GM21619 (cell line): ENCODE results near the gene PALM3.

Experiments used
- ATAC-seq: cut with Tn5 transposase; IDR thresholded peaks from one replicate; pipeline ENCODE4 v1.9.1; 2021; ENCODE audit not compliant: unreplicated experiment

PALM3 gene

DNA sequence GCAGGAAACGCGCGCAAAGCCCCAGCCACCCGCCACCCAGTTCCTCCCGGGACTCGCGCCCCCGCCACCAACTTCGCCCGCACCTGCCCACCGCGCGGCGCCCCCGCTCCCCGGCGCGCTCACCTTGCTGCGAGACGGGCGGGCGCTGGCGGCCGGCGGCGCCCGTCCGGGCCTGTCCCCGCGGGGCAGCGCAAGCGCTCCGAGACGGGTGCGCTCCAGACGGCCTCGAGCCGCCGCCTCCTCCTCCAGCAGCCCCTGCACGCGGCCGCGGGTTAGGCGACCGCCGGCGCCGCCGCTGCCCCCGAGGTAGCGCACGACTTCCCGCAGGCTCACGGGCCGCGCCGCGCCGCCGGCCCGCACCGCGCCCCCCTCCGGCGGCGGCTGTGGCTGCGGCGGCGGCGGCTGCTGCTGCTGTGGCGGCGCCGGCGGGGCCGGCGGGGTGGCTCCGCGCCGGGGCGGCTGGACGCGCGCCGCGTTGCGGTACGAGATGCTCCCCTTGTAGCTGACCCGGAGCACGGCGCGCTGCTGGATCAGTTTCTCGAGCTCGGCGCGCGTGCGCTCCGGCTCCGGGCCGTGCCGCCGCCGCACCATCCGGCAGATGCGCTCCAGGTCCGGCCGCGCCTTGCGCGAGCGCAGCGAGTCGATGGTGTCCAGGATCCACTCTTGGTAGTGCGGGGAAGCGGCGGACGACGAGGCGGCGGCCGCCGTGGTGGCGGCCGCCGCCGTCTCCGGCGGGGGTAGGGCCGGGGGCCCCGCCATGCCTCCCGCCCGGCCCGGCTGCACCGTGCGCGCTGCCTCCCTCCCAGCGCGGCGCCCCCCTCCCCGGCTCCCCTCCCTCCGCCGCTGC lies 28.0 kb upstream of the PALM3 start:
- no peak for ATAC-seq

DNA sequence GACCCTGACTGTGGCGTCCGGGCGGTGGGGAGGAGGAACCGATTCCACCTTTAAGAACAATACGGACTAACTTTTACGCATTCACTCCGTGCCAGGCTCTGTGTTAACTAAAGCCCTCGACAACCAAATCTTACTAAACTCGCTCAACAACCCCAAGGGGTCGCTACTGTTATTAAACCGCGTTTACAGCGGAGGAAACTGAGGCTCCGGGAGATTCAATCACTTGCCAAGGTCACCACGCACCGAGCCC lies 27.5 kb upstream of the PALM3 start:
- ATAC-seq = no peak

DNA sequence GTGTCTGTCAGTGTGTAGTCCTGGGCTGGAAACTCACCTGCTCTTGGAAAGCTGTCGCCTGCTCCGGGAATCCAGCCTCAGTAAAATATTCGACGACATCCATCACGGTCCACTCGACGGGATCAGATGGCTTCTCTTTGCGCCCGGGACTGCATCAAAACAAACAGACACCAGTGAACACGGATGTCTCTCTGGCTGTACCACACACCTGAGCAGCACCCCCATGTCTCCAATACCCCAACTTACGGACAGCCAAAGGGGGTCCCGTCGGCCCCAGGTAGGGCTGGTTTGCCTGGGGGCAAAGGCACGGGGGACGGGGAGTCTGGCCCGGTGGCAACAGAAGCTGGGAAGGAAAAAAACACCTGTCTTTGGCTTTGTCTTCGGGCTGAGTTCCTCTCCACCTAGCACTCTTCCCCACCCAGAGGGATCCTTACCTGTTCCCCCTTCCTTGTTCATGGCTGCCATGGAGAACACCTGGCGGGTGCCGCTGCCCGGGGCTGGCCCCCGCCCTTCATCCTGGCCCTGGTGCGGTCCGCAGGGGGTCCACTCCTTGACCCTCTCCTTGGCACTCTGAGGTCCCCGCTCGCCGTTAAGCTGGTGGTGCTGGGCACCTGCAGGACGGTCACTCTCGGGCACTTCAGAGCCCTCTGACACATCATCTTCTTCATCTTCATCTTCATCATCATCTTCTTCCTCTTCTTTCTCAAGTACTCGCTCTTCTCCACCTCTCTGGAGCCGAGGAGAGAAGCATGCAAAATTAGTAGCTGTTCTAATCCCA lies 26.9 kb upstream of the PALM3 start:
- ATAC-seq = no peak

DNA sequence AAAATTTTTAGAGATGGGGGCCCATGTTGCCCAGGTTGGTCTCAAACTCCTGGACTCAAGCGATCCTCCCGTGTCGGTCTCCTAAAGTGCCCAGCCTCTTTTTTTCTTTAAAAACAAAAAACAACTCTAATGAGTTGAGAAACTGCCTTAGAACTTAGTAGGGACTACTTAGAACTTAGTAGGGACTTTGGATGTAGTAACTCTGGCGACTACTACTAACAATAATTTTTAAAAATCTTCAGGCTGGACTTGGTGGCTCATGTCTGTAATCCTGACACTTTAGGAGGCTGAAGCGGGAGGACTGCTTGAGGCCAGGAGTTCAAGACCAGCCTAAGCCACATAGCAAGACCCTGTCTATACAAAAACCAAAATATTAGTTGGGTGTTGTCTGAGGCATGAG lies 24.2 kb upstream of the PALM3 start:
- no peak for ATAC-seq

DNA sequence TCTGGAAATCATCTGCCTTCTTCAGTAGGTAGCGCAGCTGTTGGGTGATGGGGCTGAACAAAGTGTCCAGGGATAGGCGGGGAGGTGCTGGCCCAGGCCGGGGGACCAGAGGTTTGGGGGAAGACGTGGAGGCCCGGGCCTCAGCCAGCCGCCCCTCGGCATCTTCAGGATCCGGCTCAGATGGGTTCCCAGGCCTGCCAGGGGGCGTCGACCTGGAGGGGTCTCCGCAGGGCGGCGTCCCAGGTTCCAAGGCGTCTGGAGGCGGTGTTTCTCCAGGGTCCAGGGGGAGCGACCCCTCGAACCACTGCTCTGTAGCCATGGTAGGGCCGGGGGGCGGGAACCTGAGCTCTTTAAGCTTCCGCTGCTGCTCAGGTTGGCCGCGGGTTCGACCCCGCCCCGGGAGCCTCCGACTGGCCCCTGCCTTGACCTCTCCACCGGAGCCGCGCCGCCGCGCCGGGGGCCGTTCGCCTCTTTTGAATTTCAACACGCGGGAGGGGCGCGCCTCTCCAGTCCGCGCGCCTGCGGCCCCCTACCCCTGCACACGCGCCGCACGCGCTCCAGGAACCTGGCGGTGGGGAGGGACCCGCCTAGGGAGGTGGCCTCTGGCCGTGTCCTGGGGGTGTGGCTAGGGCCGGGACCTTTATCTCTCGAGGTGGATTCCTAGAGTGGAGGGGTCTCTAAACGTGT lies 23.6 kb upstream of the PALM3 start, which contains the start of gene C19orf67:
Gene C19orf67 (minus strand): TSS at position 475 of the 687 bp plus-strand sequence. CDS start 156 bp downstream, at position 319.
- ATAC-seq = no peak

DNA sequence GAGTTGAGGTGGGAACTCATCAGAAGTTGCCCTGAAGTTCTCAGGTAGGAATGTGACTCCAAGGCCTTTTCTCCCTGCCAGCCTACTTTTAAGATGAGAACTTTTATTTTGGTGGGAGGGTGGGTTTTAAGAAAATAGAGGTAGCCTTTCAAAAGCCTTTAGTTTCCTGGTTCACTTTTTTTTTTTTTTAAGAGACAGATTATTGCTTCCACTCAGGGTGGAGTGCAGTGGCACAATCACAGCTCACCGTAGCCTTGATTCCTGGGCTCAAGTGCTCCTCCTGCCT lies 20.7 kb upstream of the PALM3 start:
- ATAC-seq = no peak

DNA sequence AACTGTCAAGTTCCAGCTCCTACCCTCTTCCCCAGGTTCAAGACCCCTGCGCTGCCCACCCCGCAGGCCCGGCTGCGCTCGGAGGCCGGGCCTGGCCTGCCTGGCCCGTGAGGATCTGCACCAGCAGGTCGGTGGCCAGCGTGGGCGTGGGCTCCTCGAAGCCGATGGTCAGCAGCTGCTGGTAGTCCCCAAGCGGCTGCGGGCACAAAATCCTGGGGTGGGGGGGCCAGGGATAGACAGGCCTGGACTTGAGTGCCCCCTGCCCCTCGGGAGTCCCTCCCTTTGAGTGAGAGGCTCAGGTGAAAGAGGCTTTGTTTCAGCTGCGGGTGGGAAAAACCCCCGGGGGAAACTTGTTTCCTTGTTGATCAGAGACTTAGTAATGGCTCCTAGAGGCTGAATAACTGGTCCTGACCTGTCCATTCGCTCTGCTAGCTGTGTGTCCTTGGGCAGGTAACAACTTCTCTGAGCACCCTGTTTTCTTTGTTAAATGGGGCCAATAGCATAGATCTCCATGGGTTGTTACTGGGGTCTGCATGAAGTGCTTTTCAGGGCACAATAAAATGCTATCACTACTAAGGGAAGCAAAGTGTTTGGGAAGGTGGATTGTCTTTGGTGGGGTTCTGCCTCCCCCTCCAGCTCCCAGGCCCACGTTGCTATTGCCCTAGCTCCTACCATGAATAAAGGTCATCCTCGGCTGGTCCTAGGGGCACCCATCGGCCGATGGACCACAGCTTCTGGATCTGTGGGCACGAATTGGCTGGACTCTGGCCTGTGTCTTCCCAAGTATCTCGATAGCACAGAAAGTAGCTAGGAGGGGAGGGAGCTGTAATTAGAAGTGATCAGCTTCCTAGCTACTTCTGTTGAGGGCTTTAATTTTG lies 20.2 kb upstream of the PALM3 start:
- ATAC-seq = peak; percentile 14

DNA sequence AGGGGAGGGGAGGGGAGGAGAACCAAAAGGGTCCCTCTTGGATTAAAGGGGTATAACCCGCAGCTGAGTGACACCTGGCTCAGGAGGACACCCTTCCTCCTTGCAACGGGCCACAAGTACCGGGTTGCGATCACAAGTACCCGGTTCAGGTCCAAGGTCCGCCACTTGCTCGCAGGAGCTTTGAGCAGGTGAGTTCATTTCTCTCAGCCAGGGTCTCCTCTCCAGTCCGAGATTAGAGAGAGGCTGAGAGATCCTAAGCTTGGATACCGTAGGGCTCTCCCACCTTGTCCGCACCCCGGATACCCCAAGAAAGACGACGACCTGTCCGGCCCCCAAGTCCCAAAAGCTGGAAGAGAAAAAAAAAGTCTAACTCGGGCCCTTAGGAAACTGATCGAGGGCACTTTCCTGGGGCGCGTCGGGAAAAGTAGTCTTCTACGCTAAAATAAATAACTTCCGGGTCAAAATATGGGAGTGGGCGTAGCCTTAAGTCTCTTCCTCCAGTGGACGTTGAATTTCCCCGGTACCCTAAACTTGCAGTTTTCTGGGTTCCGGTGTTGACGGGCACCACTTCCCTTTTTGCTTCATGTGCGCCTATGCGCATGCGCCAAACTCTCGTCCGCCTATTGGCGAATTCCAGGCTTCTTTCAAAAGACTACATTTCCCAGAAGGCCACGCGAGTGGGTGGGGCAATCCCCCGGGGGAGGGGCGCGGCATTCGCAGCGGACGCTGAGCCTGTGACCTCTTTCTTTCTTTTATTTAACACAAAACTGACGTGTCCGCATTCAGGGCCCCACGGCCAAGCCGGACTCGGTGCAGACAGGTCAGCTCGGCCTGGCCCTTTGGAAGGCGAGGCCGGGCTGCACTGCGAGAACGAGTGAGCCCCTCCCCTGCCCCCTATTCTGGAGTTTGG lies 19.3 kb upstream of the PALM3 start:
- peak; percentile 77 for ATAC-seq

DNA sequence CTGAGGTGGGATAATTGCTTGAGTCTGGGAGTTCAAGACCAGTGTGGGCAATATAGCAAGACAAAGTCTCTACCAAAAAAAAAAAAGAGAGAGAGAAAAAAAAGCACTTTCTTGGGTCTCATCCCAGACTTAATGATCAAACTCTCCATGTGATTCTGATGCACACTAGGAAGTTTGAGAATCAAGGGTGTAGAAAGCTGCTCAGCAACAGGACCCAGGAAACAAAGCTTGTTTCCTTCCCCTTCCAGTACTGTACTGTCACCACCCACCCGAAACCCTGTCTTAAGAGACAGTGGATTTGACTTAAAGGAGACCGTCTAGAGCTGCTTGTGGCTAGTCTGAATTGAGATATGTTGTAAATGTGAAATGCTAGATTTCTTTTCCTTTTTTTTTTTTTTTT lies 16.5 kb upstream of the PALM3 start:
- no peak for ATAC-seq

DNA sequence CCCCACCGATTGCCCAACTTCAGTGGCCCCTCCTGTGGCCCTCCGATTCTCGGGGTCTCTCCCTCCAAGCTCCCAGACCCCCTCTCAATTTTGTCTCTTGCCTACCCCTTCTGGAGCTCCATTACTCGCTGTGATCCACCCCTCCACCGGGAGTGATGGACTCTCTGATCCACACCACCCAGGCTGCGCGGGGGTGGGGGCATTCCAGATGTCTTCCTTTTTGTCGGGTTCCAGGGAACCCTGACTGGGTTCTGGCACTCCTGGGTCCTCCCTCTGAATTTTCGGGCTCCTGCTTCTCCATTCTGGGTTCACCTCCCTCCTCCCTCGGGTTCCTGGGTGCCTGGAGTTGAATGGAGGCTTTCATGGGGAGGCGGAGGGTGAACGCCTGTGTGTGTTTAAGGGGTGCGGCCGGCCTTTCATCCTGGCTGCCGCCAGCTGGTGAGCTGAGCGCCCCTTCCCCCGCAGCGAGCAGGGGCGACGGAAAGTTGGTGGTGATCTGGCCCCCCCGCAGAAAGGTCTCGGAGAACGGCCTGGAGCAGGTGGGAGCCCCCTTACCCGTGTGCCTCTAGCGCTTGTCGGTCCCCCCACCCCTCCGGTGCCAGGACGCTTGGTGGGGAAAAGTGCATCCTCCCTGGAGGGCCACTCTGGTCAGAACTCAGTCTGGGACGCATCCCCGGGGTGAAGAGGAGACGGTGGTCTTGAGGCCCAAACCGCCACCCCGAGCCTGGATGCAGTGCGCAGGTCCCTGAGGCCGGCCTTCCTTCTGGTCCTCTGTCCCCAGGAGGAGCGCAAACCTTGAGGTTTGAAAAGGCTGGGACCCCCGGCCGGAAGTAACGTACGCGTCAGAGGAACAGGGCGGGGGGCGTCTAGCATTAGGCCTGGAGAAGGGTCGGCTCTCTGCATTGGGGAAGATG lies 12.3 kb upstream of the PALM3 start:
- ATAC-seq = no peak

DNA sequence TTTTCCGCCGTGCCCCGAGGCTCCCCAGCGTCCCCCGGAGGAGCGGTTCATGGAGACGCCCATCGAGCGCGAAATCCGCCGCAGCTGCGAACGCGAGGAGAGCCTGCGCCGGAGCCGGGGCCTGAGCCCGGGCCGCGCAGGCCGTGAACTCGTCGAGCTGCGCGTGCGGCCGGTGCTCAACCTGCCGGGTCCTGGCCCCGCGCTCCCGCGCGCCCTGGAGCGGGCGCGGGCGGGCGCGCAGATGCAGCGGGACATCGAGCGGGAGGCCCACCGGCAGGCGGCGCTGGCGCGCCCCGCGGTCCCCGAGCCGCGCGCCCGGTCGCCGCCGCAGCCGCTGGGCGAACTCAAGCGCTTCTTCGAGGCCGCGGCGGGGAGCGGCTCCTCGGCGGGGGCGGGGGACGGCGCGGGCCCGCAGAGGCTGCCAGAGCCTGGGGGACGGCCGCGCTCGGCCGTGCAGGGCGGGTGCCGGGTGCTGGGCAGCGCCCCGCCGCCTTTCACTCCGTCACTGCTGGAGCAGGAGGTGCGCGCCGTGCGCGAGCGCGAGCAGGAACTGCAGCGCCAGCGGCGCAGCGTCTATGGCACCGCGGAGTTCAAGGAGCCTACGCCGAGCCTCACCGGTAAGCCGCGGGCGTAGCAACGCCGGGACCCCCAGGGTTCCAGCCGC lies 11.5 kb upstream of the PALM3 start:
- peak; percentile 49 for ATAC-seq

DNA sequence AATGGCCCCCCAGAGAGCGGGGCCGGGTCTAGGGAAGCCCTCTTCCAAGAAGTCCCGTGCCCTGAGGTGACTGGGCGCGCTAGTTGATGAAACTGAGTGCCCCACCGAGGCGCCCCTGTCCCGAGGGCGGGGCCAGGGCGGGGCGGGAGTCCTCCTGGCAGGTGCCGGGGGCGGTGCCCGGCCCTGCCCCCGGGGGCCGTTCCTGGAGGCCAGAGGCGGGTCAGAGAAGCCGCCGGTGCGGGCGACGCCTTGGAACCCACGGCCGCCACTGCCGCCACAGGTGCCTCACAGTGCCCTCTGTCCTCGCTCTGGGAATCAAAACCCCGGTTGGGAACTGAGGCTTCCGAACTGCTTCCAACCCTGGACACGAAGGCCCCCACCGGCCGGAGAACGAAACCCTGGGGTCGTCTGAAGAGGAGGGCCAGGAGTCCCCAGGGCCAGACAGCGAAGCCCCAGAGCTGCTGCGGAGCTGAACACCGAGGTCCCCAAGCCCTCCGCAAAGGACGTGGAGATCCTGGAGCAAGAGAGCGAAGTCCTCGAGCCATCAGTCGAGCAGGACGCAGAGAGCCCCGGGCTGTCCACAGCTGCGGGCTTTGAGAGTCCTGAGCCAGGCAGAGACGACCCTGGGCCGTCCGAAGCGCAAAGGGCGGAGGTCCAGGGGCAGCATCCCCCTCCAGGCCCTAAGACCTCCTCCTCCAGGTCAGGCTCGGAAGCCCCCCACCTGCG lies 10.8 kb upstream of the PALM3 start, which contains the start of gene MISP3:
Gene MISP3 (plus strand): TSS at position 252 of the 726 bp plus-strand sequence. CDS start 524 bp downstream, outside the sequence.
- no peak for ATAC-seq

DNA sequence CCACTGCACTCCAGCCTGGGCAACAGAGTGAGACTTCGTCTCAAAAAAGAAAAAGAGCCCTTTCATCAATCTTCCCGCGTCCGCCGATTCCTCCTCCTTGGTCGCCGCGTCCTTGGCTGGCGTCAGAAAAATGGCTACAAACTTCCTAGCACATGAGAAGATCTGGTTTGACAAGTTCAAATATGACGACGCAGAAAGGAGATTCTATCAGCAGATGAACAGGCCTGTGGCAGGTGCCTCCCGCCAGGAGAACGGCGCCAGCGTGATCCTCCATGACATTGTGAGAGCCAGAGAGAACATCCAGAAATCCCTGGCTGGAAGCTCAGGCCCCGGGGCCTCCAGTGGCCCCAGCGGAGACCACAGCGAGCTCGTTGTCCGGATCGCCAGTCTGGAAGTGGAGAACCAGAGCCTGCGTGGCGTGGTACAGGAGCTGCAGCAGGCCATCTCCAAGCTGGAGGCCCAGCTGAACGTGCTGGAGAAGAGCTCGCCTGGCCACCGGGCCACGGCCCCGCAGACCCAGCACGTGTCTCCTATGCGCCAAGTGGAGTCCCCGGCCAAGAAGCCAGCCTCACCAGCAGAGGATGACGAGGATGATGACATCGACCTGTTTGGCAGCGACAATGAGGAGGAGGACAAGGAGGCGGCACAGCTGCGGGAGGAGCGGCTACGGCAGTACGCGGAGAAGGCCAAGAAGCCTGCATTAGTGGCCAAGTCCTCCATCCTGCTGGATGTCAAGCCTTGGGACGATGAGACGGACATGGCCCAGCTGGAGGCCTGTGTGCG lies 8.6 kb upstream of the PALM3 start:
- no peak for ATAC-seq

DNA sequence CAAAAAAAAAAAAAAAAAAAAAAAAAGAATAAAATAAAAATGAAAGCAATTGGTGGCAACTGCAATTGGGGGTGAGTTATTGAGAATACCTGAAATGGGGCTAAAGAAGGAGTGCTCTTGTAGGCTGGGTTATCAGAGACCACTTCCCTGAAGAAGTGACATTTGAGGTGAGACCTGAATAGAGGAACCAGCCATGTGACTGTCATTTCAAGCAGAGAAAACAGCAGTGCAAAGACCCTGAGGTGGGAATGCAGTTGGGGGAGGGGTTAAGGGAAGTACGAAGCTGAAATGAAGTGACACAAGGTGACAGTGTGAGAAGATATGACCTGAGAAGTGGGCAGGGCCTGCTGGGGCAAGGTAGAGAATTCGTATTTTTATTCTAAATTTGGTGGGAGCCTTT lies 4.3 kb upstream of the PALM3 start:
- no peak for ATAC-seq

DNA sequence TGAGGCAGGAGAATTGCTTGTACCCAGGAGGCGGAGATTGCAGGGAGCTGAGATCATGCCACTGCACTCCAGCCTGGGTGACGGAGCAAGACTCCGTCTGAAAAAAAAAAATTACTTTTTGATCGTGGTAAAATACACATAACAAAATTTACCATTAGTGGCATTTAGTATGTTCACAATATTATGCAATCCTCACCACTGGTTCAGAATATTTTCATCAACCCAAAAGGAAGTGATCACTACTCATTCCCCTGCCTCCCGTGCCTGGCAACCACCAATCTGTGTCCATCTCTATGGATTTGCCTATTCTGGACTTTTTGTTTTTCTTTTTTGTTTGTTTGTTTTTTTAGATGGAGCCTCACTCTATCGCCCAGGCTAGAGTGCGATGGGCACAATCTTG lies 1.2 kb upstream of the PALM3 start:
- no peak for ATAC-seq

DNA sequence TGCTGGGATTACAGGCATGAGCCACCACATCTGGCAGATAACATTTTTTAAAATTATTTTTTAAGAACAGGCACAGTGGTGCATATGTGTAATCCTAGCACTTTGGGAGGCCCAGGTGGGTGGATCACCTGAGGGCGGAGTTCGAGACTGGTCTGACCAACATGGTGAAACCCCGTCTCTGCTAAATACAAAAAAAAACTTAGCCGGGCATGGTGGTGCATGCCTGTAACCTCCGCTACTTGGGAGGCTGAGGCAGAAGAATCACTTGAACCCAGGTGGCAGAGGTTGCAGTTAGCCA lies 631 bp upstream of the PALM3 start:
- no peak for ATAC-seq

DNA sequence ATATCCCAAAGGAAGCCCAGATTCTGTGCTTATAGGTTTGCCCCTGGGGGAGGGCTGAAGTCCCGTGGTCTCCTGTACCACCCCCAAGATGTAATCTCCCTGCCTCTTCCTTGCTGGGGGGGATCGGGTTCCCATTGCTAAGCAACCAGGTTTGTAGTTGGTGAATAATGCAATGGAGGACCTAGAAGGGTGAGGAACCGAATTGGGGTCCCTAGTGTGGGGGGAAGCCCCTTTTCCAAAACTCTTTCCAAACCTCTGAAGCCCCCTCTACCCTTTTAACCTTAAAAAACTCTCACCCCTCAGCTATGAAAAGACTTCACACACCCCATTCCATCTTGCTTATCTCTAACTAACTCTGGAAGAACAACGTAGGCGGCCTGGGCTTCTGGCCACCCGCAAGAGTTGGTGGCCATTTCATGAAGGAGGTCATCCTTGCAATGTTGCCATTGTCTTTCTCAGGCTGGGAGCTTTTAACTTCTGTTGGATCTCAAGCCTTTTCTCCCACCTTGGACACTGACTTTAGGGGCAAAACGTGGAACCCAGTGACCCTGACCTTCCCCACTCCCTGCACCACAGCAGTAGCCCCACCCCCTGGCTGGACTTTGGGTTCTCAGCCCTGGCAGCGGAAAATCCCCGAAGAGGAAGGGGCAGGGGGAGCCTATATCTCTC lies 661 bp downstream of the PALM3 start:
- no peak for ATAC-seq
